KOPT-K1 (cell line): ENCODE results near the gene DAPK1.

Source experiments
- H3K27ac ChIP-seq: fragments of 200-600 bp; sonication (generic); 2 replicates; pipeline ENCODE4 v1.5.1; 2016; ENCODE audit warnings: antibody characterized with exemption, mild to moderate bottlenecking, low read depth, low read length; ENCODE audit not compliant: poor library complexity, severe bottlenecking
- H3K36me3 ChIP-seq: fragments of 200-600 bp; sonication (generic); 2 replicates; pipeline ENCODE4 v1.5.1; 2017; ENCODE audit warnings: antibody characterized with exemption, mild to moderate bottlenecking, low read length, moderate library complexity; ENCODE audit not compliant: insufficient read depth
- H3K9me3 ChIP-seq: fragments of 200-600 bp; sonication (generic); 2 replicates; pipeline ENCODE4 v1.5.1; 2017; ENCODE audit warnings: antibody characterized with exemption, low read length, mild to moderate bottlenecking; ENCODE audit not compliant: insufficient read depth, poor library complexity, severe bottlenecking

Gene DAPK1

DNA sequence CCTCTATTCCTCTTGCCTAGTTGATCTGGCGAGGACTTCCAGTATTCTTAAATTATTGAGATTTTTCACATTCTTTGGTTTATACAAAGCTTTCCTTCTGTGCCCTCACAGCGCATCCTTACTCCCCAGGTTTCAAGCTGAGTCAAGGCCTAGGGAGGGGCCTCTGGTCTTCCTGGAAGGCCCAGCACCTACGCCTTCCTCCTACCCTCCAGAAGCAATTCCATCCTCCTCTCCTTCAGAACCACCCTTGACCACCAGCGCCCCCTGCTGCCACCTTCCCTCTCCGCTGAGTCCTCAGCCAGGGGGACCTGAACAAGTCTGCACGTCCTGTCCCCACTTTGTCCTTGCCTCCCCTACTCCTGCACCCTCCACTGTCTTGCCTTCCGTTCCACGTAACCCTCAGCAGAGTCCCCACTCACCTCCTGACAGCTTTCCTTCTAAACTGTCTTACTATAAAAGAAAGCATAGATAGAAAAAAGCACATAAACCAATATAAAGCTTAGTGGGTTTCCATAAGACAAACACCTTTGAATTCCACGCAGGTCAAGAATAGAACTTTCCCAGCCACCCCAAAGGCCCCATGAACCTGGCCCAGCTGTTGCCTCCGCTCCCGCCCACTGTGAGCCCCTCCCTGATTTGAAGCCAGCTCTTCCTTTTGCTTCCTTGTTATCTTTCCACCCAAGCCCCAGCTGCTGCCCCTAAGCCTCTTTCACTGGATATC, 165.3 kb downstream of the DAPK1 start:
- no peaks in the 10 kb centered on the region for H3K36me3 ChIP-seq
- H3K27ac ChIP-seq, result no peak overlapping the region
- no peaks in the 10 kb centered on the region for H3K9me3 ChIP-seq

- Histone ChIP-seq H3K36me3 (no peaks in the 10 kb centered on the region), H3K9me3 (no peaks in the 10 kb centered on the region), H3K27ac (no peak overlapping the region)
These were observed 165.9 kb downstream of the DAPK1 start for GRCh38 chr9:87663556-87663955.

DNA sequence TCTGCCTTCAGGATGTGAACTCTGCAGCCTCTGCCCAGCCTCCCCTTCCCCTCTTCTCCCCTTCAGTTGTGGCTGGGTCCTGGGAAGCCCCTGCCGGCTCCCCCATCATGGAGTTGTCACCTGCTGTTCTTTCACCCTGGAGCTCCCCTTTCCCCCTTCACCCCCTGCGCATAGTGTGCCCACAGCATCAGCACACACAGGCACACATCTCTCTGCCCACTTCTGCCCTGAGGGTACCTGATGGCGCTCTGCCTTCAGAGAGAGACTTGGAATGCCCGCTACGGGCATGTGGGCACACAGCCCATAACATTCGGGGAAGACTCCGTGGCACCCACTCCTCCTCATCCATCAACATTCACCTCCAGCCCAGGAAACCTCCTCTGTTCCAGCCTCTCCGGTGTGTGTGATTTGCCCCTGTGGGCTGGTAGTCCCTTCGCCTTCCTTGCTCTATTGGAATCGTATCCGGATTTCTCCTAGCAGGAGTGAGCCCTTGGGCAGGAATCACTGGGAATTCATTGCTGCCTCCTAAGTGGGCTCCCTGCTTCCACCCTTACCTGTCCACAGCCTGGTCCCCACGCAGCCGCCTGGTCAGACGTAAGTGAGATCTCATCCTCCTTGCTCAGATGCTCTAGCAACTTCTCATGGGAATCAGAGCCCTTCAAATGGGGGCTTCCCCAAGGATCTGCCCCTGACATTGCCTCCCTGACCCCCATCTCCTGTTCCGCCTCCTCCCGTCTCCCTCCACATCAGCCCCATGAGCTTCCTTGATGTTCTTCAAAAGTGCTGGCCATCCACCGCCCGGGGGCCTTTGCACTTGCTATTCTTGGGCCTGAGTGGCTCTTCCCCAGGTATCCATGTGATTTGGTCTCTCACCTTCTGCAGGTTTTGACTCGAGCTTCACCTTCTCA, 166.7 kb downstream of the DAPK1 start:
- no peak overlapping the region for H3K27ac ChIP-seq
- no peaks in the 10 kb centered on the region for H3K36me3 ChIP-seq
- no peaks in the 10 kb centered on the region for H3K9me3 ChIP-seq

GRCh38 chr9:87665505-87665904, 167.8 kb downstream of the DAPK1 start:
- Histone ChIP-seq H3K27ac (no peak overlapping the region), H3K36me3 (no peaks in the 10 kb centered on the region), H3K9me3 (no peaks in the 10 kb centered on the region)

DNA sequence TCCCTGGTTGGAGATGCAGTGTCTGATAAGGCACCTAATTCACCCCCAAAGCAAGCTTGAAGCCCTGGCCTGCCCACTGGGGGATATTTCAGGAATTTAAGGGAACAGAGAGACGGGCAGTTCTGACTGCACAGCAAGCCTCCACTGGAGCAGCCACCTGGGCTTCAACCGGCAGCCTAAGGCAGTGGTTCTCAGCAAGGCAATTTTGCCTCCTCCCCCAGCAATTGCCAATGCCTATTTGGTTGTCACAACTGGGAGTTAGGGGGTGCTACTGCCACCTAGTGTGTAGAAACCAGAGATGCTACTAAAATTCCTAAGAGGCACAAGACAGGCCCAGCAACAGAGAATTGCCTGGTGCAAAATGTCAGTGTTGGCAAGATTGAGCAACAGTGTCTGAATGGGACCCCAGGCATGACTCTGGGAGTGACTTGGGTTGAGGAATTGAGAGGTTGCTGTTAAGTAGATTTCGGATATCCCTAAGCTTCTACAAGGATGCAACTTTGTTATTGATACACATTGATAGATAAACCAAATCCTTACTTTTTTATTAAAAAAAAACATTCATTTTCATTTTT, 169.6 kb downstream of the DAPK1 start:
- H3K27ac ChIP-seq, result no peak overlapping the region
- no peaks in the 10 kb centered on the region for H3K9me3 ChIP-seq
- no peaks in the 10 kb centered on the region for H3K36me3 ChIP-seq

GRCh38 chr9:87668222-87668621, 170.6 kb downstream of the DAPK1 start:
- Histone ChIP-seq H3K36me3 (no peaks in the 10 kb centered on the region), H3K27ac (no peak overlapping the region), H3K9me3 (no peaks in the 10 kb centered on the region)

GRCh38 chr9:87668722-87669121, 171.1 kb downstream of the DAPK1 start:
- H3K9me3 ChIP-seq, result no peaks in the 10 kb centered on the region
- no peaks in the 10 kb centered on the region for H3K36me3 ChIP-seq
- H3K27ac ChIP-seq, result no peak overlapping the region

DNA sequence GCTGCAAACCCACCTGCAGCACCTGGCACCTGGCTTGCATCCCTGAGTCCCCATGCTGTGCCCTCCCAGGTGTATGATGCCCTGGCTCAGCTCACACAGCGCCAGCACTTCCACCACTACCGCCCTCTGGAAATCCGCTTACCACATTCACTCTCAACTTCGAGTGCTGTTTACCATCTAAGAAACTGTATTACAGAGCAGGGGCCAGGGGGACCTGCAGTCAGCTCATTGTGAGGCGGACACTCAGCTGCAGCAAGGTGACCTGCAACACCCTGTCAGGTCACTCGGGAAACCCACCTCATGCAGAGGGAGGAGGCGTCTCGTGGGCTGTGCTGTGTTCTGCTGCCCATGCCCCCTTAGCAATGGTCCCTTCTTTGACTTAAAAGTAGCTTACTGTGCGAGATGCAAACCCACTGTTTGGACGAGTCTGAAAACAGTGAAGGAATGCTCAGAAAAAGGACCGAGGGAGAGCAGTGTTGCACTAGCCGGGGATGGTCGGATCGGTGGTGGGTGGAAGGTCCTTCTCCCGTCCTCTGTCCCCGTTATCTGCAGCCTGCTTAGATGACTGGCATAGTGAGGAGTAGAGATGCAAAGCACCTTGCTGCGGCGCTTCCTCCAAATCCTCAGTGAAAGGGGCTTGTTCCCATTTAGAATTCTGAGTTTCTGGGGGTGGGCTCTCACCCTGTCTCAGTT, 173.1 kb downstream of the DAPK1 start:
- Histone ChIP-seq H3K36me3 (no peaks in the 10 kb centered on the region), H3K27ac (no peak overlapping the region), H3K9me3 (no peaks in the 10 kb centered on the region)

DNA sequence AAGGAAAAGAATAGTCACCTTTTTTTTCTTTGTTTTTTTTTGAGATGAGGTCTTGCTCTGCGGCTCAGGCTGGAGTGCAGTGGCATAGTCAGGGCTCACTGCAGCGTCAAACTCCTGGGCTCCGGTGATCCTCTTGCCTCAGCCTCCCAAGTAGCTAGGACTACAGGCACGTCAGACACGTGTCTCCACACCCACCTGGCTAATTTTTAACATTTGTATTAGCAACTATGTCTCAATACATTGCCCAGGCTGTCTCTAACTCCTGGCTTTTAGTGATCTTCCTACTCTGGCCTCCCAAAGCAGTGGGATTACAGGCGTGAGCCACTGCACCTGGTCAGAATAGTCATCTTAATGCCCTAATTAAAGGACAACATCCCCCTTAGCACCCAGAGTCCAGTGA, 173.8 kb downstream of the DAPK1 start:
- no peaks in the 10 kb centered on the region for H3K9me3 ChIP-seq
- no peak overlapping the region for H3K27ac ChIP-seq
- H3K36me3 ChIP-seq, result no peaks in the 10 kb centered on the region

- Histone ChIP-seq H3K27ac (no peak overlapping the region), H3K36me3 (no peaks in the 10 kb centered on the region)
These were observed 174.3 kb downstream of the DAPK1 start for GRCh38 chr9:87671925-87672324.

GRCh38 chr9:87672586-87672985, 174.9 kb downstream of the DAPK1 start:
- H3K27ac ChIP-seq, result no peak overlapping the region
- H3K36me3 ChIP-seq, result no peaks in the 10 kb centered on the region
- H3K9me3 ChIP-seq, result no peaks in the 10 kb centered on the region

More at GRCh38 chr9:87671925-87672324, 174.3 kb downstream of the DAPK1 start:
- H3K9me3 ChIP-seq, result no peaks in the 10 kb centered on the region

GRCh38 chr9:87673446-87674120, 175.9 kb downstream of the DAPK1 start:
- H3K36me3 ChIP-seq, result no peaks in the 10 kb centered on the region
- H3K9me3 ChIP-seq, result no peaks in the 10 kb centered on the region
- no peak overlapping the region for H3K27ac ChIP-seq

DNA sequence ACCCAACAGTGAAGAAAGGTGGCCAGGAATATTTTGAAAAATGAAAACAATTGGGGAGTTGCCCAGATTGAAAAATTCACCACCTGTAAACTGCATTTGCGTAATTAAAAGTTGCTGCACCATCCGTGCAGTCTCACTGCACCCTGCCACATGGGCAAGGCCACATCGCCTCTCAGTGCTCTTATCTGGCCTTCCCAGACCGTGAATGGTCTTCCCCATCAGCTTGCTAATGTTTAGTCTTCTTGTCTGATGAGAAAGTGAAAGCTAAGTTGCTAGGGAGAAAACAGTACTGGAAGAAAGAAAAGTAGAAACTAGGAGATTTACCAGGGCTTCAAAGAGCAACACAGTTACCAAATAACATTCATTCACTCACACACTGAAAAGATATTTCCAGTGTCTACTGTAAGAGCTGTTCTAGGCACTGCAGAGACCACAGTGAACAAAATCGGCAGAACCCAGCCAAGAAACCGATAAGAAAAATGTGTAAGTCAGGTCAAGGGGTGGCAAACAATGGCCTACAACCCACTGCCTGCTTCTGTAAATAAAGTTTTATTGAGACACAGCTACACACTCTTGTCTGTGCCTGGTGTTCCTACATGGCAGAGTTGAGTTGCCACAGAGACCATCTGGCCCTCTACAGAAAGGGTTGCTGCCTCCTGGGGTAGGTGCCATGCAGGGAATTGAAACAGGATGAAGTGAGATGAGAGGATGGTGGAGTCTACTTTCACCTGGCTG, 177.1 kb downstream of the DAPK1 start:
- H3K27ac ChIP-seq, result no peak overlapping the region
- H3K9me3 ChIP-seq, result no peaks in the 10 kb centered on the region

GRCh38 chr9:87675906-87676515, 178.3 kb downstream of the DAPK1 start:
- H3K36me3 ChIP-seq, result no peaks in the 10 kb centered on the region
- no peaks in the 10 kb centered on the region for H3K9me3 ChIP-seq
- H3K27ac ChIP-seq, result no peak overlapping the region

More for the DNA sequence above, 177.1 kb downstream of the DAPK1 start:
- no peaks in the 10 kb centered on the region for H3K36me3 ChIP-seq
